ENCODE data around the gene LTBR. TPM values are rescaled to one million over a fixed set of nuclear protein-coding genes. Genes with fewer than 3 reads are reported as not detected.

The LTBR gene
- total RNA-seq, 2 experiments from 2014 or later = 0.38 to 0.67 TPM

GRCh38 chr12:6363010-6363329 lies 21.0 kb upstream of the LTBR start:
- Histone ChIP-seq H3K4me3 (ENCODE audit: low read length) (peak overlapping the region; percentile 85), H3K27ac (ENCODE audit: low read depth in 1 of 2, low read length in 2 of 2) (no peak overlapping the region), H3K36me3 (ENCODE audit: insufficient read depth, low read length) (no peaks in the 10 kb centered on the region), H3K27me3 (ENCODE audit: control insufficient read depth in 1 of 2, insufficient read depth in 2 of 2, low read length in 2 of 2) (no peaks in the 10 kb centered on the region), H3K4me1 (ENCODE audit: insufficient read depth, low read length) (peaks cover 45% of the 10 kb centered on the region), H3K9me3 (ENCODE audit: control insufficient read depth in 1 of 2, insufficient read depth in 1 of 2, low read length in 2 of 2) (no peaks in the 10 kb centered on the region)
- POLR2A ChIA-PET = interaction anchor here (0.7 to 3.5 kb wide), 14 partner anchors 13 to 223 kb away, joined by 3 to 58 read pairs (median 6); partner anchors contain the start of genes GAPDH, MRPL51, TAPBPL and TNFRSF1A
- no peak for TF ChIP-seq CTCF (IDR thresholded peaks at IDR 0.05)
- Mint-ChIP-seq H3K36me3 (ENCODE audit: low read depth) (no peaks in the 10 kb centered on the region), H3K4me1 (ENCODE audit: low read depth) (peaks cover 38% of the 10 kb centered on the region), H3K9me3 (no peaks in the 10 kb centered on the region), H3K4me3 (peak overlapping the region; percentile 87), H3K27me3 (no peaks in the 10 kb centered on the region), H3K27ac (peak overlapping the region; percentile 82)
- intact Hi-C loops (cut with DNase I, micrococcal nuclease) = loop anchor here (2.0 kb wide), 1 partner anchor 20 kb away; the partner anchor contains the start of gene TNFRSF1A (in 2 of the 2)
- ATAC-seq (ENCODE audit: poor library complexity) (no peak), DNase-seq (no peak)
- CTCF ChIA-PET = interaction anchor here (1.0 to 1.9 kb wide), 4 partner anchors 27 to 175 kb away, joined by 3 to 8 read pairs (median 6); no protein-coding TSS in a partner anchor

- Histone ChIP-seq H3K27ac (ENCODE audit: low read depth in 1 of 2, low read length in 2 of 2) (peak overlapping the region; percentile 61 to 64), H3K36me3 (ENCODE audit: insufficient read depth, low read length) (no peaks in the 10 kb centered on the region), H3K9me3 (ENCODE audit: control insufficient read depth in 1 of 2, insufficient read depth in 1 of 2, low read length in 2 of 2) (no peaks in the 10 kb centered on the region), H3K4me3 (ENCODE audit: low read length) (peak overlapping the region; percentile 85), H3K27me3 (ENCODE audit: control insufficient read depth in 1 of 2, insufficient read depth in 2 of 2, low read length in 2 of 2) (no peaks in the 10 kb centered on the region), H3K4me1 (ENCODE audit: insufficient read depth, low read length) (peaks cover 47% of the 10 kb centered on the region)
- Mint-ChIP-seq H3K27me3 (no peaks in the 10 kb centered on the region), H3K27ac (peak overlapping the region; percentile 90), H3K4me3 (peak overlapping the region; percentile 90), H3K9me3 (no peaks in the 10 kb centered on the region), H3K36me3 (ENCODE audit: low read depth) (no peaks in the 10 kb centered on the region), H3K4me1 (ENCODE audit: low read depth) (peaks cover 38% of the 10 kb centered on the region)
- ChIA-PET POLR2A (interaction anchor here (0.7 to 3.5 kb wide), 15 partner anchors 9 to 223 kb away, joined by 3 to 58 read pairs (median 6); partner anchors contain the start of genes GAPDH, MRPL51, TAPBPL and TNFRSF1A), CTCF (interaction anchor here (1.0 to 1.9 kb wide), 4 partner anchors 28 to 174 kb away, joined by 3 to 8 read pairs (median 6); no protein-coding TSS in a partner anchor)
- no peak for TF ChIP-seq CTCF (IDR thresholded peaks at IDR 0.05)
- peak; percentile 72 for ATAC-seq (ENCODE audit: poor library complexity)
- DNase-seq = peak; percentile 27 to 85 (median 61)
- intact Hi-C loops (cut with DNase I, micrococcal nuclease) = loop anchor here (2.0 kb wide), 1 partner anchor 21 kb away; the partner anchor contains the start of gene TNFRSF1A (in 2 of the 2)
These were observed 20.5 kb upstream of the LTBR start for GRCh38 chr12:6363330-6364043.

- Mint-ChIP-seq H3K36me3 (ENCODE audit: low read depth) (no peaks in the 10 kb centered on the region), H3K4me1 (ENCODE audit: low read depth) (peaks cover 38% of the 10 kb centered on the region), H3K4me3 (peak overlapping the region; percentile 90), H3K27ac (peak overlapping the region; percentile 90), H3K9me3 (no peaks in the 10 kb centered on the region), H3K27me3 (no peaks in the 10 kb centered on the region)
- no peaks in the 10 kb centered on the region for H3K27me3 ChIP-seq (ENCODE audit: control insufficient read depth in 1 of 2, insufficient read depth in 2 of 2, low read length in 2 of 2)
- ChIA-PET POLR2A (interaction anchor here (0.9 to 3.5 kb wide), 11 partner anchors 8 to 170 kb away, joined by 3 to 58 read pairs (median 6); partner anchors contain the start of genes GAPDH, TAPBPL and VAMP1), CTCF (interaction anchor here (1.9 kb wide), 2 partner anchors 28 to 41 kb away, joined by 7 to 8 read pairs; no protein-coding TSS in a partner anchor)
- intact Hi-C loops (cut with DNase I, micrococcal nuclease) = no loop called here
- no peaks in the 10 kb centered on the region for H3K9me3 ChIP-seq (ENCODE audit: control insufficient read depth in 1 of 2, insufficient read depth in 1 of 2, low read length in 2 of 2)
- ATAC-seq (ENCODE audit: poor library complexity) (peak; percentile 40), DNase-seq (peak in 5 of 14 experiments; percentile 23 to 63 (median 38))
- no peaks in the 10 kb centered on the region for H3K36me3 ChIP-seq (ENCODE audit: insufficient read depth, low read length)
- no peak for TF ChIP-seq CTCF (IDR thresholded peaks at IDR 0.05)
- peaks cover 49% of the 10 kb centered on the region for H3K4me1 ChIP-seq (ENCODE audit: insufficient read depth, low read length)
- peak overlapping the region; percentile 85 for H3K4me3 ChIP-seq (ENCODE audit: low read length)
- H3K27ac ChIP-seq (ENCODE audit: low read depth in 1 of 2, low read length in 2 of 2) = peak overlapping the region; percentile 61 to 64
These were observed 20.0 kb upstream of the LTBR start for GRCh38 chr12:6364044-6364374.

All from CD4-positive, alpha-beta T cell (primary cell).